Lower leg skin (tissue), 3 donors: ENCODE data around the gene SOX5.

Experiments used
- CTCF ChIP-seq, 3 donors: fragments of 450-650 bp; IDR thresholded peaks; one replicate each; pipeline ENCODE4 v1.5.1; 2016; ENCODE audit warnings: antibody characterized with exemption in 3 of 3, mild to moderate bottlenecking in 3 of 3, moderate library complexity in 2 of 3
- POLR2A ChIP-seq, 2 donors: fragments of 450-650 bp; IDR thresholded peaks; one replicate each; pipeline ENCODE4 v1.6.1; 2016 to 2017; ENCODE audit warnings: antibody characterized with exemption in 2 of 2, mild to moderate bottlenecking in 1 of 2, moderate library complexity in 1 of 2

GRCh38 chr12:23528316-23528715, 421.2 kb downstream of the SOX5 start:
- no peak for TF ChIP-seq CTCF (IDR thresholded peaks at IDR 0.05)
- no peak for TF ChIP-seq POLR2A (IDR thresholded peaks at IDR 0.05)
